SK-N-SH (cell line): Measurements from ENCODE around the gene GRM8. TPM values are rescaled to one million over a fixed set of nuclear protein-coding genes. Genes with fewer than 3 reads are reported as not detected.

Source experiments
- CTCF ChIA-PET: fragments of 300-600, 350-600 bp; formaldehyde crosslinking; extraction: SDS; loops from one replicate; lab custom pipeline; 2021; lab: Yijun Ruan, JAX
- POLR2A ChIA-PET: fragments of 350-600 bp; sonication (Branson Sonifier 250); formaldehyde crosslinking; extraction: SDS; loops from one replicate; lab custom pipeline; 2020; ENCODE audit warnings: antibody characterized with exemption, inconsistent platforms; lab: Yijun Ruan, JAX
- DNase-seq: peaks from one replicate; pipeline ENCODE4 v3.0.0; 2012
- H2AFZ ChIP-seq: fragments of 200-600 bp; sonication (generic); 2 replicates; pipeline ENCODE4 v1.8.1; 2016; ENCODE audit warnings: antibody characterized with exemption, mild to moderate bottlenecking, low read depth
- H3F3A ChIP-seq: fragments of 200-600 bp; sonication (generic); replicated peaks from 2 replicates; pipeline ENCODE3; 2016; ENCODE audit warnings: antibody characterized with exemption, mild to moderate bottlenecking; ENCODE audit not compliant: insufficient read depth
- H3K27ac ChIP-seq, 2 experiments: fragments of 200-500 bp in 1 of 2; fragments of 200-600 bp in 1 of 2; sonication (Bioruptor generic) in 1 of 2; sonication (generic), shearing (Covaris generic) in 1 of 2; 2 replicates each; pipeline versions ENCODE4 v1.5.1 to v1.6.1; 2014 to 2016; ENCODE audit warnings: low read depth in 2 of 2, inconsistent platforms in 1 of 2, low read length in 1 of 2, mild to moderate bottlenecking in 1 of 2, mixed read lengths in 1 of 2
- H3K27me3 ChIP-seq: fragments of 200-600 bp; sonication (generic), shearing (Covaris generic); 2 replicates; pipeline ENCODE4 v1.6.1; 2016; ENCODE audit warnings: mixed run types; ENCODE audit not compliant: insufficient read depth
- H3K36me3 ChIP-seq, 2 experiments: fragments of 200-500 bp in 1 of 2; fragments of 200-600 bp in 1 of 2; sonication (Bioruptor generic) in 1 of 2; sonication (generic) in 1 of 2; replicated peaks in 1 of 2; 2 replicates each; pipeline versions ENCODE3 to v1.5.1; 2014 to 2016; ENCODE audit warnings: low read length in 1 of 2, mild to moderate bottlenecking in 1 of 2; ENCODE audit not compliant: insufficient read depth in 2 of 2, control insufficient read depth in 1 of 2
- H3K4me1 ChIP-seq, 2 experiments: fragments of 200-500 bp in 1 of 2; fragments of 200-600 bp in 1 of 2; sonication (Bioruptor generic) in 1 of 2; sonication (generic), shearing (Covaris generic) in 1 of 2; 2 replicates each; pipeline versions ENCODE4 v1.5.1 to v1.6.1; 2014 to 2016; ENCODE audit warnings: low read depth in 1 of 2, low read length in 1 of 2, mixed run types in 1 of 2; ENCODE audit not compliant: insufficient read depth in 2 of 2, control insufficient read depth in 1 of 2
- H3K4me2 ChIP-seq: fragments of 200-600 bp; sonication (generic), shearing (Covaris generic); 2 replicates; pipeline ENCODE4 v1.6.1; 2017; ENCODE audit warnings: mixed run types
- H3K4me3 ChIP-seq, 2 experiments: fragments of 200-500 bp in 1 of 2; fragments of 200-600 bp in 1 of 2; sonication (Bioruptor generic) in 1 of 2; sonication (generic), shearing (Covaris generic) in 1 of 2; 2 replicates each; pipeline versions ENCODE4 v1.5.1 to v1.8.1; 2014 to 2016; ENCODE audit warnings: low read depth in 2 of 2, inconsistent platforms in 1 of 2, low read length in 1 of 2, mild to moderate bottlenecking in 1 of 2, mixed read lengths in 1 of 2, moderate library complexity in 1 of 2
- H3K79me2 ChIP-seq: fragments of 200-600 bp; sonication (generic); 2 replicates; pipeline ENCODE4 v1.8.1; 2017; ENCODE audit warnings: mild to moderate bottlenecking; ENCODE audit not compliant: insufficient read depth
- H3K9ac ChIP-seq: fragments of 200-600 bp; sonication (generic); 2 replicates; pipeline ENCODE4 v1.6.1; 2017; ENCODE audit warnings: mixed run types
- H3K9me2 ChIP-seq: fragments of 200-600 bp; sonication (generic); 2 replicates; pipeline ENCODE4 v1.6.1; 2017; ENCODE audit warnings: mixed run types
- H3K9me3 ChIP-seq: fragments of 200-600 bp; sonication (generic); 2 replicates; pipeline ENCODE4 v1.6.1; 2017; ENCODE audit warnings: mixed run types, mild to moderate bottlenecking, moderate library complexity
- H4K20me1 ChIP-seq: fragments of 200-600 bp; sonication (generic); 2 replicates; pipeline ENCODE4 v1.6.1; 2017; ENCODE audit warnings: mild to moderate bottlenecking, mixed run types; ENCODE audit not compliant: insufficient read depth
- CHD2 ChIP-seq: fragments of 150-350 bp; IDR thresholded peaks from 2 replicates; pipeline ENCODE4 v1.6.1; 2018; ENCODE audit warnings: low read length; ENCODE audit not compliant: partially characterized antibody
- CTCF ChIP-seq: fragments of 200-600 bp; sonication (generic); IDR thresholded peaks from 2 replicates; pipeline ENCODE4 v1.6.1; 2017; ENCODE audit warnings: antibody characterized with exemption, mild to moderate bottlenecking, moderate library complexity
- EP300 ChIP-seq, 2 experiments: IDR thresholded peaks; 2 replicates each; pipeline versions ENCODE4 v1.4.0 to v1.6.1; 2012; ENCODE audit warnings: borderline replicate concordance in 1 of 2, low read depth in 1 of 2, low read length in 1 of 2
- EZH2phosphoT487 ChIP-seq: fragments of 200-600 bp; sonication (generic); IDR thresholded peaks from 2 replicates; pipeline ENCODE4 v1.6.1; 2017; ENCODE audit warnings: low read depth, mixed run types, mild to moderate bottlenecking, antibody characterized with exemption, moderate library complexity, borderline replicate concordance
- FOSL2 ChIP-seq: IDR thresholded peaks from 2 replicates; pipeline ENCODE4 v1.4.0; 2012; ENCODE audit warnings: low read depth, mild to moderate bottlenecking, moderate library complexity, borderline replicate concordance
- FOXJ3 ChIP-seq: sonication (generic); formaldehyde crosslinking; IDR thresholded peaks from 2 replicates; pipeline ENCODE4 v1.5.1; 2020; ENCODE audit warnings: mild to moderate bottlenecking, missing genetic modification reagents
- FOXM1 ChIP-seq: IDR thresholded peaks from 2 replicates; pipeline ENCODE4 v1.4.0; 2012; ENCODE audit warnings: low read depth, mild to moderate bottlenecking
- GATA2 ChIP-seq: sonication (generic); formaldehyde crosslinking; IDR thresholded peaks from 2 replicates; pipeline ENCODE4 v1.5.0; 2020; ENCODE audit warnings: mild to moderate bottlenecking, missing genetic modification reagents
- MAX ChIP-seq: IDR thresholded peaks from 2 replicates; pipeline ENCODE4 v1.4.0; 2012; ENCODE audit warnings: low read depth
- MEF2A ChIP-seq: IDR thresholded peaks from 2 replicates; pipeline ENCODE4 v1.4.0; 2012; ENCODE audit warnings: low read depth, borderline replicate concordance
- MXI1 ChIP-seq: IDR thresholded peaks from 2 replicates; pipeline ENCODE4 v1.6.1; 2012; ENCODE audit warnings: mild to moderate bottlenecking, low read depth, low read length, improper control_type of control experiment
- PBX3 ChIP-seq: IDR thresholded peaks from 2 replicates; pipeline ENCODE4; 2012
- RCOR1 ChIP-seq: fragments of 150-350 bp; IDR thresholded peaks from 2 replicates; pipeline ENCODE4 v1.6.1; 2017; ENCODE audit warnings: antibody characterized with exemption, low read length
- RFX5 ChIP-seq: IDR thresholded peaks from 2 replicates; pipeline ENCODE4 v1.6.1; 2012; ENCODE audit warnings: mild to moderate bottlenecking, improper control_type of control experiment, low read length
- TAF1 ChIP-seq: IDR thresholded peaks from 2 replicates; pipeline ENCODE4 v1.6.1; 2012; ENCODE audit warnings: low read depth, mild to moderate bottlenecking, low read length, moderate library complexity, borderline replicate concordance
- USF1 ChIP-seq: IDR thresholded peaks from 2 replicates; pipeline ENCODE4 v1.4.0; 2012; ENCODE audit warnings: low read depth, borderline replicate concordance
- YY1 ChIP-seq: IDR thresholded peaks from 2 replicates; pipeline ENCODE4 v1.4.0; 2012; ENCODE audit warnings: low read depth, mild to moderate bottlenecking
- ZBTB33 ChIP-seq: IDR thresholded peaks from 2 replicates; pipeline ENCODE4 v1.4.0; 2012; ENCODE audit warnings: low read depth, borderline replicate concordance
- WGBS: methylation state at CpG from one replicate; pipeline ENCODE4 v1.1.6; 2017; ENCODE audit warnings: low lambda C conversion rate; 5-methylcytosine and 5-hydroxymethylcytosine counted together
- polyA plus RNA-seq, 3 experiments: library from polyadenylated mRNA; depleted of rRNA; stranded (reverse); fragments of >200 nt; gene quantifications; 2 replicates each; pipeline ENCODE4 v1.2.3, GENCODE V29; 2012

GRM8 gene
- polyA plus RNA-seq, 1 of the 3 experiments (the other 2 are of a cell fraction) = 0.10 TPM

DNA sequence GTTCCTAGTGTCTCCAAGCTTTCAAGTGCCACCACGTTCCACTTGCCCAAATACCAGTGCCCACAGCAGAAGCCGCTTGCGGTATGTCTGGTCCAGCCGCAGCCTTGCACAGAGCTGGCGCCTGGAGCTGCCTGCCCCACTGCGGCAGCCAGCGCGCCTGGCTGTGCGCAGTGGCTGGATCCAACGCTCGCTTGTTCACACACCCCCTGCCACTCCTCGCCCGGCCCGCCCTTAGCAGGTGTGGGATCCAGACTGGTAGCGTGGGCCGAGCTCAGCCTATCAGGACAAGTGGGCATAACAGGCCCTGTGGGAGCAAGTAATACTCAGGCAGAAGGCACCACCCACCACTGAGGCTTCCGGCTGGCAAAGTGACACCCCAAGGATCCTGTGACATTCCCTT lies 294.4 kb downstream of the GRM8 start (continued):
- TF ChIP-seq CTCF (no peak), CHD2 (no peak)
- TF ChIP-seq, all 33 proteins: peak for 0

- Histone ChIP-seq H3K36me3 (no peaks in the 10 kb centered on the region), H3K4me1 (peaks cover 0 to 5% of the 10 kb centered on the region in 2 experiments; a peak in 1 of 4 replicates), H3K9me3 (no peaks in the 10 kb centered on the region)
- POLR2A ChIA-PET = no interaction called here
- no peak for TF ChIP-seq CHD2
- no peak for TF ChIP-seq MAX
- no peak for TF ChIP-seq YY1
- no peak for TF ChIP-seq FOSL2
- TF ChIP-seq, all 33 proteins: peak for 0
- DNase-seq = no peak
- H3K27ac ChIP-seq = no peak overlapping the region
- CTCF ChIA-PET = interaction anchor here (0.5 to 1.2 kb wide), 2 partner anchors 9 to 1436 kb away, joined by 3 read pairs; no protein-coding TSS in a partner anchor
- no peak overlapping the region for H3K9ac ChIP-seq
- no peak overlapping the region for H2AFZ ChIP-seq
- no peak overlapping the region for H3K4me2 ChIP-seq
- WGBS = 27% methylated on average over 4 of the region's 9 CpGs
- H3F3A ChIP-seq = no peaks in the 10 kb centered on the region
- no peaks in the 10 kb centered on the region for H3K27me3 ChIP-seq
- H4K20me1 ChIP-seq = no peaks in the 10 kb centered on the region; the same call in 1 of the 2 replicates
- H3K79me2 ChIP-seq = no peaks in the 10 kb centered on the region
- no peak overlapping the region for H3K4me3 ChIP-seq
- no peaks in the 10 kb centered on the region for H3K9me2 ChIP-seq
These were observed 295.3 kb downstream of the GRM8 start for GRCh38 chr7:126957443-126957842.

- no peaks in the 10 kb centered on the region for H3K27me3 ChIP-seq
- no peaks in the 10 kb centered on the region for H3K79me2 ChIP-seq
- 9% methylated on average over 2 of the region's 2 CpGs for WGBS
- POLR2A ChIA-PET = no interaction called here
- no peaks in the 10 kb centered on the region for H3K36me3 ChIP-seq
- CTCF ChIA-PET = no interaction called here
- no peaks in the 10 kb centered on the region for H3K9me2 ChIP-seq
- no peak for DNase-seq
- no peaks in the 10 kb centered on the region for H4K20me1 ChIP-seq
- no peak overlapping the region for H3K9ac ChIP-seq
- no peaks in the 10 kb centered on the region for H3K9me3 ChIP-seq
- no peaks in the 10 kb centered on the region; a peak in 1 of 4 replicates for H3K4me1 ChIP-seq
- no peak overlapping the region for H2AFZ ChIP-seq
- no peak overlapping the region for H3K27ac ChIP-seq
- H3K4me2 ChIP-seq = no peak overlapping the region
- no peak overlapping the region for H3K4me3 ChIP-seq
- no peaks in the 10 kb centered on the region for H3F3A ChIP-seq
- TF ChIP-seq FOXM1 (no peak), PBX3 (no peak), USF1 (no peak), TAF1 (no peak), GATA2 (CRISPR knock-in tag) (no peak), MXI1 (no peak), ZBTB33 (no peak), MEF2A (no peak), CTCF (no peak), RFX5 (no peak), FOXJ3 (CRISPR knock-in tag) (no peak), EZH2phosphoT487 (no peak), EP300 (IDR thresholded peaks at IDR 0.05; ENCODE audit: borderline replicate concordance in 1 of 2, low read depth in 1 of 2, low read length in 1 of 2) (no peak), RCOR1 (no peak)
These were observed 299.3 kb downstream of the GRM8 start for GRCh38 chr7:126953461-126953860.
